OCI-LY3 (cell line): ENCODE measurements around the gene SLC38A10.

ENCODE experiments used
- EZH2phosphoT487 ChIP-seq: fragments of 200-600 bp; shearing (Covaris generic); IDR thresholded peaks from 2 replicates; pipeline ENCODE4 v1.6.1; 2018; ENCODE audit warnings: antibody characterized with exemption, mixed run types, low read depth
- TF ChIP-seq, protein P1 (sequence below): fragments of 200-600, 300-600 bp; sonication (generic); IDR thresholded peaks from 2 replicates; pipeline ENCODE4 v1.5.1; 2014; ENCODE audit warnings: antibody characterized with exemption, low read length, low read depth

DNA sequence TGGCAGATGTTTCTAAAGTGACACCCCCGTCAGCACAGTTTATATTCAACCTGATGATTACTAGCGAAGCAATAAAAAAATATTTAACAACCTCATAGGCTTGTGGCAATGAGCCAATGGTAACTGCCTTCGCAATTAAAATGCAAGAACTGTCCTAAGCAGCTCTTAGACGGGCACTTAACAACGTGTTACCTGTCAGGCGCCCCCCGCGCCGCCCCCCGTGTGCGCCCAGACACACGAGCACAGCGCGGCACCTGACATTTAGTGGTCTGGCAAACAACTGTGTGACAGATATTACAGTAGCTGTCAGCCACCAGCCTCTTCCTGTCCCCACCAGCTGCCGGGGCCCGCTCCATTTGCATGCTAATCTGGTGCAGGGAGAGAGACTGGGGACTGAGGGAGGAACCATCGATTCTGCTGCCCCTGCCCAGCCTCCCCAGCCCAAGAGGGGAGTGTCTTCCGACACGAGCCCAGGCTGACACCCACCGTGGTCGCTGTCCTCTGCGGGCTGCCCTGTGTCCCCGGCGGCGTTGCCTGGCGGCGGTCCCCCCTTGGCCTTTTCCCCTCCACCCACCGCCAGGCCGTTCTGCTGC lies 43.3 kb downstream of the SLC38A10 start:
- TF ChIP-seq, protein P1, sequence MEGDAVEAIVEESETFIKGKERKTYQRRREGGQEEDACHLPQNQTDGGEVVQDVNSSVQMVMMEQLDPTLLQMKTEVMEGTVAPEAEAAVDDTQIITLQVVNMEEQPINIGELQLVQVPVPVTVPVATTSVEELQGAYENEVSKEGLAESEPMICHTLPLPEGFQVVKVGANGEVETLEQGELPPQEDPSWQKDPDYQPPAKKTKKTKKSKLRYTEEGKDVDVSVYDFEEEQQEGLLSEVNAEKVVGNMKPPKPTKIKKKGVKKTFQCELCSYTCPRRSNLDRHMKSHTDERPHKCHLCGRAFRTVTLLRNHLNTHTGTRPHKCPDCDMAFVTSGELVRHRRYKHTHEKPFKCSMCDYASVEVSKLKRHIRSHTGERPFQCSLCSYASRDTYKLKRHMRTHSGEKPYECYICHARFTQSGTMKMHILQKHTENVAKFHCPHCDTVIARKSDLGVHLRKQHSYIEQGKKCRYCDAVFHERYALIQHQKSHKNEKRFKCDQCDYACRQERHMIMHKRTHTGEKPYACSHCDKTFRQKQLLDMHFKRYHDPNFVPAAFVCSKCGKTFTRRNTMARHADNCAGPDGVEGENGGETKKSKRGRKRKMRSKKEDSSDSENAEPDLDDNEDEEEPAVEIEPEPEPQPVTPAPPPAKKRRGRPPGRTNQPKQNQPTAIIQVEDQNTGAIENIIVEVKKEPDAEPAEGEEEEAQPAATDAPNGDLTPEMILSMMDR = no peak
- TF ChIP-seq EZH2phosphoT487 = no peak
